ENCODE data around the gene SPTBN1. TPM values are rescaled to one million over a fixed set of nuclear protein-coding genes. Genes with fewer than 3 reads are reported as not detected.
A peak's percentile ranks its signal among the peaks of the same experiment; 100 is the strongest.

The SPTBN1 gene
- total and polyA plus RNA-seq, 2 experiments from 2014 or later, result 58.1 to 204 TPM

GRCh38 chr2:54417577-54417976 lies 38.5 kb upstream of the SPTBN1 start (continued):
- TF ChIP-seq REST (IDR thresholded peaks at IDR 0.05; ENCODE audit: unreplicated experiment), result no peak

GRCh38 chr2:54419388-54419787 lies 36.7 kb upstream of the SPTBN1 start:
- Mint-ChIP-seq H3K9me3 (peaks cover 3% of the 10 kb centered on the region; the same call in 1 of the 3 replicates), H3K4me3 (no peak overlapping the region)
- H3K36me3 ChIP-seq (ENCODE audit: insufficient read depth), result no peaks in the 10 kb centered on the region

GRCh38 chr2:54419855-54420523 lies 36.1 kb upstream of the SPTBN1 start:
- Mint-ChIP-seq H3K27me3 (ENCODE audit: insufficient read depth, low read depth, poor library complexity) (peaks cover 1% of the 10 kb centered on the region), H3K4me1 (peaks cover 15% of the 10 kb centered on the region), H3K4me3 (no peak overlapping the region), H3K9me3 (peaks cover 3% of the 10 kb centered on the region; the same call in 1 of the 3 replicates), H3K27ac (peak overlapping the region; percentile 39; the same call in 1 of the 2 replicates), H3K36me3 (ENCODE audit: low read depth) (no peaks in the 10 kb centered on the region)
- Histone ChIP-seq H2AFZ (0 out of 2 replicates have a peak overlapping the region, but pooled peaks have one; percentile 34), H3K4me1 (ENCODE audit: insufficient read depth) (no peaks in the 10 kb centered on the region), H3K4me2 (no peak overlapping the region), H3K27ac (ENCODE audit: low read depth) (no peak overlapping the region), H3K27me3 (ENCODE audit: insufficient read depth) (no peaks in the 10 kb centered on the region), H4K20me1 (replicated peaks; ENCODE audit: insufficient read depth) (no peaks in the 10 kb centered on the region), H3F3A (replicated peaks; ENCODE audit: low read depth) (no peaks in the 10 kb centered on the region), H3K4me3 (no peak overlapping the region), H3K36me3 (ENCODE audit: insufficient read depth) (no peaks in the 10 kb centered on the region), H3K9me2 (ENCODE audit: insufficient read depth) (no peaks in the 10 kb centered on the region; the same call in 1 of the 2 replicates), H3K79me2 (replicated peaks; ENCODE audit: insufficient read depth) (no peaks in the 10 kb centered on the region)
- DNase-seq (ENCODE audit: low spot score) (no peak), ATAC-seq (no peak)
- TF ChIP-seq EZH2phosphoT487 (IDR thresholded peaks at IDR 0.05; ENCODE audit: unreplicated experiment), result no peak
- TF ChIP-seq NANOG (IDR thresholded peaks at IDR 0.05; ENCODE audit: borderline replicate concordance), result no peak
- no peak for TF ChIP-seq EZH2 (IDR thresholded peaks at IDR 0.05; ENCODE audit: low read depth, unreplicated experiment)
- no peak for TF ChIP-seq JUNB (IDR thresholded peaks at IDR 0.05; ENCODE audit: unreplicated experiment)
- no peak for TF ChIP-seq REST (IDR thresholded peaks at IDR 0.05; ENCODE audit: unreplicated experiment)
- TF ChIP-seq CREB1 (CRISPR knock-in tag; IDR thresholded peaks at IDR 0.05; ENCODE audit: low read depth), result no peak
- TF ChIP-seq POLR2AphosphoS5 (IDR thresholded peaks at IDR 0.05; ENCODE audit: low read depth), result no peak
- TF ChIP-seq CTCF (conservative IDR thresholded peaks at IDR 0.05; ENCODE audit: low read depth in 2 of 2), result no peak
- TF ChIP-seq ZNF114 (CRISPR knock-in tag; IDR thresholded peaks at IDR 0.05), result no peak

More at GRCh38 chr2:54419388-54419787, 36.7 kb upstream of the SPTBN1 start:
- Histone ChIP-seq H3K4me1 (ENCODE audit: insufficient read depth) (no peaks in the 10 kb centered on the region), H3F3A (replicated peaks; ENCODE audit: low read depth) (no peaks in the 10 kb centered on the region), H3K4me2 (no peak overlapping the region), H3K79me2 (replicated peaks; ENCODE audit: insufficient read depth) (no peaks in the 10 kb centered on the region), H3K27me3 (ENCODE audit: insufficient read depth) (no peaks in the 10 kb centered on the region), H2AFZ (0 out of 2 replicates have a peak overlapping the region, but pooled peaks have one; percentile 34), H3K27ac (ENCODE audit: low read depth) (no peak overlapping the region), H3K9me2 (ENCODE audit: insufficient read depth) (no peaks in the 10 kb centered on the region; the same call in 1 of the 2 replicates), H4K20me1 (replicated peaks; ENCODE audit: insufficient read depth) (no peaks in the 10 kb centered on the region), H3K4me3 (no peak overlapping the region)
- DNase-seq (ENCODE audit: low spot score), result no peak
- Mint-ChIP-seq H3K27ac (no peak overlapping the region), H3K4me1 (peaks cover 15% of the 10 kb centered on the region), H3K27me3 (ENCODE audit: insufficient read depth, low read depth, poor library complexity) (peaks cover 1% of the 10 kb centered on the region), H3K36me3 (ENCODE audit: low read depth) (no peaks in the 10 kb centered on the region)
- ATAC-seq, result no peak
- TF ChIP-seq ZNF331 (CRISPR knock-in tag; IDR thresholded peaks at IDR 0.05; ENCODE audit: low read depth) (no peak), CREB1 (CRISPR knock-in tag; IDR thresholded peaks at IDR 0.05; ENCODE audit: low read depth) (no peak)

All from GM23338 (cell line).